IPS-18c (cell line): ENCODE measurements around the gene DAG1.

ENCODE experiments used
- H3K4me3 ChIP-seq: 2 replicates; pipeline ENCODE4 v1.7.0; 2013; ENCODE audit warnings: low read depth, mild to moderate bottlenecking, low read length, moderate library complexity; ENCODE audit not compliant: insufficient read depth
- H3K9me3 ChIP-seq: one replicate; pipeline ENCODE4 v1.6.1; 2013; ENCODE audit warnings: mild to moderate bottlenecking, low read length, moderate library complexity; ENCODE audit not compliant: control insufficient read depth, insufficient read depth

The DAG1 gene

GRCh38 chr3:49567406-49567805 lies 97.3 kb downstream of the DAG1 start:
- Histone ChIP-seq H3K4me3 (no peak overlapping the region), H3K9me3 (peaks cover 2% of the 10 kb centered on the region)

DNA sequence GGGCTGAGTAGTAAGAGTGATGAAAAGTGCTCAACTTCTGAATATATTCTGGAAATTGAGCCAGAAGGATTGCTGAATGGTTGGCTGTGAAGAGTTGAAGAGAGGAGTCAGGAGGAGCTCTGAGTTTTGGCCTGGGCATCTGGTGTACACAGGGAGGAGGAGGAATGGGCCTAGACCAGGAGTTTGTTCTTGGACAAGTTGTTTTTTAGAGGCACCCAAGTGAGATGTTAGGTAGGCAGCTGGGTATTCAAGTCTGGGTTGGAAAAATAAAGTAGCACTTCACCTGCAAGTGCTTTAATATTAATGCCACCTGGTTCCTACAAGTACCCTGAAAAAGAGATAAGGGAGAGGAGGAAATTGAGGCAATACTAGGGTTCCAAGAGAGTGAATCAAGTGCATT lies 98.9 kb downstream of the DAG1 start:
- Histone ChIP-seq H3K4me3 (no peak overlapping the region), H3K9me3 (peaks cover 2% of the 10 kb centered on the region)

DNA sequence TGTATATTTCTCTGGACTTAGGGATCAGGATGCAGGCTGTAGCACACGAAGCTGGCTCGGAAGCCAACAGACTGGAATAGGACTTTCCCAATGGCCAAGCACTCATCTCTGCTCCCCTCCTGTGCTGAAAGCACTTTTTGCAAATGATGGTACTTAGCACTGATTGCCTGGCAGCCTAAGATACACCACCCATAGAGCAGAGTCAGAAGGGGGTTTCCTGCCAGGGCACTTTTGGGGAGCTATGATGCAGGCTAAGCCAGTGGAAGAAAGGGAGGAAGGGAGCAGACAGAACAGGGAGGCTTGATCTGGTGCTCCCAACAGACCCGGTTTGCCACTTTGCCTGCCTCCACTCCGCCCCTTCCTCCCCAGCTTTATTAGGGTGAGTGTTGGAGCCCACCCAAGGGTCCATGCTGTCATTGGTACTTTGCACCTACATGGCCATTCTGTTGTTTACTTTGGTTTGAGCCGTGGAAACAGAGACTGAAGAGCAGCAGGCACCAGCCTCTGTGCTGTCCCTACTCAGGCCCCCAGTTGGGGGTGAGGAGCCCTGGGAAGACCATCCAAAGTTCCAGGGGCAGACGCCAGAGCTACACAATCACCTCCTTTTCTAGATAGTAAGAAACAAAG lies 100.1 kb downstream of the DAG1 start:
- Histone ChIP-seq H3K4me3 (no peak overlapping the region; the same call in 1 of the 2 replicates), H3K9me3 (peaks cover 2% of the 10 kb centered on the region)

DNA sequence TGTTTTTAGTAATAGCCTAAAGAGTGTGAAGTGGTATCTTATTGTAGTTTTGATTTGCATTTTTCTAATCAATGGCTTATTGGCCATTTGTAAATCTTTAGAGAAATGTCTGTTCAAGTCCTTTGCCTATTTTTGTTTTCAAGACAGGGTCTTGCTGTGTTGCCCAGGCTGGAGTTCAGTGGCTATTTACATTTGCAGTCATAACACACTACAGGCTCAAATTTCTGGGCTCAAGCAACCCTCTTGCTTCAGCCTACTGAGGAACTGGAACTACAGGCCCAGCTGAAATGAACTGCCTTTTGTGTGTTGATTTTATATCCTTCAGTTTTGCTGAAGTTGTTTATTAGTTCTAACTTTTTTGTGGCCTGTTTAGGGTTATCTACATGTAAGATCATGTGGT lies 112.1 kb downstream of the DAG1 start:
- H3K9me3 ChIP-seq = no peaks in the 10 kb centered on the region

More for the DNA sequence above, 112.1 kb downstream of the DAG1 start:
- H3K4me3 ChIP-seq = no peak overlapping the region
